A549 (cell line): ENCODE results near the gene KCTD20.

Experiments
- EP300 ChIP-seq, 2 experiments: fragments of >200 bp; sonication (Bioruptor Twin); formaldehyde crosslinking; IDR thresholded peaks; 2 replicates in 1 of 2; 3 replicates in 1 of 2; pipeline ENCODE4 v1.6.1; 2016 to 2017
- FOSL2 ChIP-seq, 2 experiments: fragments of 450-650 bp in 1 of 2; fragments of >200 bp in 1 of 2; sonication (Bioruptor Twin) in 1 of 2; formaldehyde crosslinking; IDR thresholded peaks; 2 replicates each; pipeline versions ENCODE4 v1.5.0 to v1.6.1; 2016 to 2020; ENCODE audit warnings: mild to moderate bottlenecking in 1 of 2, moderate library complexity in 1 of 2
- HDAC2 ChIP-seq: fragments of 200-600 bp; sonication (generic); IDR thresholded peaks from 2 replicates; pipeline ENCODE4 v1.6.1; 2016
- HOXB5 ChIP-seq: fragments of 250-450 bp; sonication (Bioruptor Pico); IDR thresholded peaks from 2 replicates; pipeline ENCODE4 v1.5.0; 2020; ENCODE audit warnings: mild to moderate bottlenecking, moderate library complexity
- NFE2L2 ChIP-seq: fragments of 150-350 bp; conservative IDR thresholded peaks from 2 replicates; pipeline ENCODE4 v1.6.1; 2014; ENCODE audit warnings: low read length
- NPAS2 ChIP-seq: fragments of 250-450 bp; sonication (Bioruptor Pico); IDR thresholded peaks from 2 replicates; pipeline ENCODE4 v1.8.0; 2022; ENCODE audit warnings: mild to moderate bottlenecking, moderate library complexity, borderline replicate concordance
- POLR2A ChIP-seq: IDR thresholded peaks from 2 replicates; pipeline ENCODE4 v1.6.1; 2012; ENCODE audit warnings: mild to moderate bottlenecking, low read length
- REST ChIP-seq: fragments of 200-600 bp; sonication (generic); IDR thresholded peaks from 2 replicates; pipeline ENCODE4 v1.6.1; 2016; ENCODE audit warnings: antibody characterized with exemption, mild to moderate bottlenecking, moderate library complexity
- TF ChIP-seq, protein P1 (sequence below): fragments of >200 bp; sonication (Bioruptor Twin); formaldehyde crosslinking; IDR thresholded peaks from 3 replicates; pipeline ENCODE4 v1.5.1; 2016

DNA sequence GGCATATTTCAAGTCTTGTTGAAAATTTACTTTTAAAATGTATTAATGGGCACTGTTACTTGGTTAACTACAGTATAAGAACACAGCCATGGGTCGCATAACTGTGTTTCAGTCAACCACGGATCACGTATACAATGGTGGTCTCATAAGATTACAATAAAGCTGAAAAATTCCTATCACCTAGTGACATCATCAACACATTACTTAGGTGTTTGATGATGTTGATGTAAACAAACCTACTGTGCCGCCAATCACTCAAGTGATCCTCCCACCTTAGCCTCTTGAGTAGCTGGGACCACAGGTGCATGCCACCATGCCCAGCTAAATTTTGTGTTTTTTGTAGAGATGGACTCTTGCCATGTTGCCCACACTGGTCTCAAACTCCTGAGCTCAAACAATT lies 38.6 kb upstream of the KCTD20 start:
- TF ChIP-seq NFE2L2 (no peak), REST (no peak), NPAS2 (no peak), FOSL2 (IDR thresholded peaks at IDR 0.05) (no peak), FOSL2 (CRISPR knock-in tag; IDR thresholded peaks at IDR 0.05) (no peak), HOXB5 (no peak), HDAC2 (no peak), POLR2A (no peak), EP300 (IDR thresholded peaks at IDR 0.05) (no peak)
- TF ChIP-seq, protein P1, sequence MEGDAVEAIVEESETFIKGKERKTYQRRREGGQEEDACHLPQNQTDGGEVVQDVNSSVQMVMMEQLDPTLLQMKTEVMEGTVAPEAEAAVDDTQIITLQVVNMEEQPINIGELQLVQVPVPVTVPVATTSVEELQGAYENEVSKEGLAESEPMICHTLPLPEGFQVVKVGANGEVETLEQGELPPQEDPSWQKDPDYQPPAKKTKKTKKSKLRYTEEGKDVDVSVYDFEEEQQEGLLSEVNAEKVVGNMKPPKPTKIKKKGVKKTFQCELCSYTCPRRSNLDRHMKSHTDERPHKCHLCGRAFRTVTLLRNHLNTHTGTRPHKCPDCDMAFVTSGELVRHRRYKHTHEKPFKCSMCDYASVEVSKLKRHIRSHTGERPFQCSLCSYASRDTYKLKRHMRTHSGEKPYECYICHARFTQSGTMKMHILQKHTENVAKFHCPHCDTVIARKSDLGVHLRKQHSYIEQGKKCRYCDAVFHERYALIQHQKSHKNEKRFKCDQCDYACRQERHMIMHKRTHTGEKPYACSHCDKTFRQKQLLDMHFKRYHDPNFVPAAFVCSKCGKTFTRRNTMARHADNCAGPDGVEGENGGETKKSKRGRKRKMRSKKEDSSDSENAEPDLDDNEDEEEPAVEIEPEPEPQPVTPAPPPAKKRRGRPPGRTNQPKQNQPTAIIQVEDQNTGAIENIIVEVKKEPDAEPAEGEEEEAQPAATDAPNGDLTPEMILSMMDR = no peak
